Smooth muscle cell (in vitro differentiated cells): ENCODE measurements around the gene RPL9. TPM values are rescaled to one million over a fixed set of nuclear protein-coding genes. Genes with fewer than 3 reads are reported as not detected.

Experiments used
- DNase-seq: peaks from one replicate; lab custom pipeline; 2025; ENCODE audit not compliant: unreplicated experiment; lab: John Stamatoyannopoulos, UW
- H2AFZ ChIP-seq: fragments of 200-600 bp; sonication (generic); 2 replicates; pipeline ENCODE4 v1.6.0; 2016; ENCODE audit warnings: antibody characterized with exemption, low read depth, mild to moderate bottlenecking
- H3F3A ChIP-seq: fragments of 200-600 bp; sonication (generic); 2 replicates; pipeline ENCODE4 v1.6.0; 2017; ENCODE audit warnings: antibody characterized with exemption, low read depth
- H3K27ac ChIP-seq: fragments of 200-600 bp; sonication (generic); 2 replicates; pipeline ENCODE4 v1.5.1; 2016; ENCODE audit warnings: low read depth, mild to moderate bottlenecking
- H3K27me3 ChIP-seq: fragments of 200-600 bp; sonication (generic); 2 replicates; pipeline ENCODE4 v1.6.1; 2016; ENCODE audit warnings: low read depth, mild to moderate bottlenecking
- H3K36me3 ChIP-seq: fragments of 200-600 bp; sonication (generic); 2 replicates; pipeline ENCODE4 v1.5.1; 2016; ENCODE audit warnings: low read depth
- H3K4me1 ChIP-seq: fragments of 200-600 bp; sonication (generic); 2 replicates; pipeline ENCODE4 v1.5.1; 2016; ENCODE audit warnings: low read depth
- H3K4me2 ChIP-seq: fragments of 200-600 bp; sonication (generic); 2 replicates; pipeline ENCODE4 v1.6.0; 2016; ENCODE audit warnings: mild to moderate bottlenecking
- H3K4me3 ChIP-seq: fragments of 200-600 bp; sonication (generic); 2 replicates; pipeline ENCODE4 v1.5.1; 2016; ENCODE audit warnings: mild to moderate bottlenecking
- H3K79me2 ChIP-seq: fragments of 200-600 bp; sonication (generic); 2 replicates; pipeline ENCODE4 v1.6.0; 2016; ENCODE audit warnings: low read depth, mild to moderate bottlenecking
- H3K9ac ChIP-seq: fragments of 200-600 bp; sonication (generic); 2 replicates; pipeline ENCODE4 v1.6.0; 2016; ENCODE audit warnings: low read depth
- H3K9me3 ChIP-seq: fragments of 200-600 bp; sonication (generic); replicated peaks from 2 replicates; pipeline ENCODE4 v1.5.1; 2016; ENCODE audit warnings: low read depth
- H4K20me1 ChIP-seq: fragments of 200-600 bp; sonication (generic); 2 replicates; pipeline ENCODE4 v1.6.0; 2016; ENCODE audit warnings: low read depth
- WGBS: methylation state at CpG from one replicate; pipeline ENCODE4 v1.1.7; 2016; ENCODE audit warnings: low lambda C conversion rate; 5-methylcytosine and 5-hydroxymethylcytosine counted together
- polyA plus RNA-seq: library from polyadenylated mRNA; unstranded; fragments of >200 nt; fragmentation: Nextera tagmentation; extraction: Ambion mirVana; gene quantifications from 2 replicates; pipeline ENCODE4 v1.2.1, GENCODE V29; 2016
- total RNA-seq: library from RNA; depleted of rRNA; stranded (reverse); fragments of >200 nt; gene quantifications from 2 replicates; pipeline ENCODE4 v1.2.3, GENCODE V29; 2014
- TF ChIP-seq, protein P1 (sequence below): fragments of 200-600 bp; sonication (generic); IDR thresholded peaks from 2 replicates; pipeline ENCODE4 v1.5.1; 2017; ENCODE audit warnings: borderline replicate concordance, mild to moderate bottlenecking, antibody characterized with exemption; ENCODE audit not compliant: insufficient read depth, poor library complexity, severe bottlenecking

RPL9 gene
- total and polyA plus RNA-seq, 2 experiments from 2014 or later, result 506 to 3,249 TPM

- Histone ChIP-seq H2AFZ (no peak overlapping the region), H3K9ac (no peak overlapping the region), H3K4me2 (no peak overlapping the region), H3K27me3 (no peaks in the 10 kb centered on the region), H3F3A (peaks cover 48% of the 10 kb centered on the region), H3K79me2 (peaks cover 33% of the 10 kb centered on the region), H3K4me3 (no peak overlapping the region), H3K4me1 (peaks cover 21% of the 10 kb centered on the region), H3K27ac (no peak overlapping the region), H3K9me3 (no peaks in the 10 kb centered on the region), H3K36me3 (peaks cover 31% of the 10 kb centered on the region), H4K20me1 (peaks cover 76% of the 10 kb centered on the region)
- TF ChIP-seq, protein P1, sequence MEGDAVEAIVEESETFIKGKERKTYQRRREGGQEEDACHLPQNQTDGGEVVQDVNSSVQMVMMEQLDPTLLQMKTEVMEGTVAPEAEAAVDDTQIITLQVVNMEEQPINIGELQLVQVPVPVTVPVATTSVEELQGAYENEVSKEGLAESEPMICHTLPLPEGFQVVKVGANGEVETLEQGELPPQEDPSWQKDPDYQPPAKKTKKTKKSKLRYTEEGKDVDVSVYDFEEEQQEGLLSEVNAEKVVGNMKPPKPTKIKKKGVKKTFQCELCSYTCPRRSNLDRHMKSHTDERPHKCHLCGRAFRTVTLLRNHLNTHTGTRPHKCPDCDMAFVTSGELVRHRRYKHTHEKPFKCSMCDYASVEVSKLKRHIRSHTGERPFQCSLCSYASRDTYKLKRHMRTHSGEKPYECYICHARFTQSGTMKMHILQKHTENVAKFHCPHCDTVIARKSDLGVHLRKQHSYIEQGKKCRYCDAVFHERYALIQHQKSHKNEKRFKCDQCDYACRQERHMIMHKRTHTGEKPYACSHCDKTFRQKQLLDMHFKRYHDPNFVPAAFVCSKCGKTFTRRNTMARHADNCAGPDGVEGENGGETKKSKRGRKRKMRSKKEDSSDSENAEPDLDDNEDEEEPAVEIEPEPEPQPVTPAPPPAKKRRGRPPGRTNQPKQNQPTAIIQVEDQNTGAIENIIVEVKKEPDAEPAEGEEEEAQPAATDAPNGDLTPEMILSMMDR, result no peak
- WGBS, result 73% methylated on average over 2 of the region's 2 CpGs
- no peak for DNase-seq
These were observed 5.0 kb downstream of the RPL9 start for GRCh38 chr4:39453738-39454137.

- no peak for DNase-seq
- Histone ChIP-seq H3K9ac (no peak overlapping the region), H3K27ac (no peak overlapping the region), H3K4me3 (no peak overlapping the region), H3K27me3 (no peaks in the 10 kb centered on the region), H3K79me2 (peaks cover 26% of the 10 kb centered on the region), H3F3A (peaks cover 55% of the 10 kb centered on the region), H2AFZ (no peak overlapping the region), H3K4me1 (peaks cover 21% of the 10 kb centered on the region), H4K20me1 (peaks cover 81% of the 10 kb centered on the region), H3K4me2 (no peak overlapping the region), H3K36me3 (peaks cover 31% of the 10 kb centered on the region), H3K9me3 (no peaks in the 10 kb centered on the region)
- WGBS, result 96% methylated on average over 11 of the region's 11 CpGs
- TF ChIP-seq, protein P1, result no peak
These were observed 5.7 kb downstream of the RPL9 start for GRCh38 chr4:39452860-39453587.

GRCh38 chr4:39452153-39452859, 6.4 kb downstream of the RPL9 start:
- H3K79me2 ChIP-seq, result peaks cover 19% of the 10 kb centered on the region
- peaks cover 31% of the 10 kb centered on the region for H3K36me3 ChIP-seq
- no peak overlapping the region for H3K4me3 ChIP-seq
- TF ChIP-seq, protein P1, result no peak
- 91% methylated on average over 6 of the region's 6 CpGs for WGBS
- H3K27me3 ChIP-seq, result no peaks in the 10 kb centered on the region
- DNase-seq, result no peak
- H3K9me3 ChIP-seq, result no peaks in the 10 kb centered on the region
- H2AFZ ChIP-seq, result no peak overlapping the region
- H3K4me1 ChIP-seq, result peaks cover 14% of the 10 kb centered on the region
- H3K9ac ChIP-seq, result no peak overlapping the region
- no peak overlapping the region for H3K4me2 ChIP-seq
- H3K27ac ChIP-seq, result no peak overlapping the region
- H4K20me1 ChIP-seq, result peaks cover 74% of the 10 kb centered on the region
- H3F3A ChIP-seq, result peaks cover 50% of the 10 kb centered on the region
